HT-29 (cell line): ENCODE data around the gene KRT36. TPM values are rescaled to one million over a fixed set of nuclear protein-coding genes. Genes with fewer than 3 reads are reported as not detected.

Experiments
- DNase-seq: peaks from one replicate; pipeline ENCODE4 v3.0.0-alpha.2; 2015; ENCODE audit warnings: low spot score
- total RNA-seq: library from RNA; depleted of rRNA; stranded (reverse); fragments of >200 nt; shearing (Covaris generic); gene quantifications from 2 replicates; pipeline ENCODE4 v1.2.3, GENCODE V29; 2014

The KRT36 gene
- total RNA-seq, 1 experiment from 2014 or later: not detected

DNA sequence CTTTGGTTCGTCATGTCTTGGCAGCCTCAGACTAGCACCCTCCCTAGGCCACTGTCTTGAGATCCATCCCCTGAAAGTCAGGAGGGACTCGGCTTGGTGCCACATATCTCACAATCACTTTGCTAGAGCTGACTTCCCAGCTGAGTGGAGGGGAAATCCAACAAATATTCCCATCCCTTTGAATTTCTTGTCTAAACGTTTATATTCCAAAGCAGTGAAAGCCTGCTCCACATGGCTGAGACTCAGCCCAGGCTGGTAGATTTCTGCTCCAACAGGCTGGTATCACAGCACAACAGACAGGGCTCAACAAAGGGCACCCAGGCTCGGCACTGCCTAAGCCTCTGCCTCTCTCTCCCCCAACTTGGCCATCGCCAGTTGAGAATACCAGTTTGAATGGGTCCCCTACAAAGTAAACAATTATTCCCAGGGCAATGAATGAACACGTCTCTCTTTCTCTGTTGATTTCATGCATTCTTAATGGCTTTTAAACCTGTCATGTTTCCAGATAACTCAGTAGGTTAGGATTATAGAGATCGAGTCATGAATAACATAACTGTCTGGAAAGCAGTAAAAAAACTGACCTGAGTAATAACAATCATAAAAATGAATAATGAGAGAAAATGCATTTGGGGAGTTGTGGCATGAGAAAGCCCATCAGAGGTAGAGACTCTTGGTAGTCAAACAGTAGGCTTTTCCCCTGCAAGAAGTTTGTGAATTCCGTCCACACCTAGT lies 14.7 kb upstream of the KRT36 start:
- no peak for DNase-seq

DNA sequence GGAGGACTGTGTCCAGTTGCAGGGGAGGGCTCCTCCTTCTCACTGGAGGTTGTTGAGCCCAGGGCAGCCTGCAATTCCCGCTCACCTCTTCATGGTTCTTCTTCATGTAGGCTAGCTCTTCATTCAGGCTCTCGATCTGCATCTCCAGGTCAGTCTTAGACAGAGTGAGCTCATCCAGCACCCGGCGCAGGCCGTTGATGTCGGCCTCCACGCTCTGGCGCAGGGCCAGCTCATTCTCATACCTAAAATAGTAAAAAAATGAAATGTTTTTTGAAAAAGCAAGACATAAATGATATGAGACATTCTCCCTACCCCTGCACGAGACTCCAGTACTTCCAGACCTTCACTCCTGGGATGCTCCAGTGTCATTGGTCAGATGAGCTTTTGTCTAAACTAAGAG lies 13.5 kb upstream of the KRT36 start:
- DNase-seq: no peak

DNA sequence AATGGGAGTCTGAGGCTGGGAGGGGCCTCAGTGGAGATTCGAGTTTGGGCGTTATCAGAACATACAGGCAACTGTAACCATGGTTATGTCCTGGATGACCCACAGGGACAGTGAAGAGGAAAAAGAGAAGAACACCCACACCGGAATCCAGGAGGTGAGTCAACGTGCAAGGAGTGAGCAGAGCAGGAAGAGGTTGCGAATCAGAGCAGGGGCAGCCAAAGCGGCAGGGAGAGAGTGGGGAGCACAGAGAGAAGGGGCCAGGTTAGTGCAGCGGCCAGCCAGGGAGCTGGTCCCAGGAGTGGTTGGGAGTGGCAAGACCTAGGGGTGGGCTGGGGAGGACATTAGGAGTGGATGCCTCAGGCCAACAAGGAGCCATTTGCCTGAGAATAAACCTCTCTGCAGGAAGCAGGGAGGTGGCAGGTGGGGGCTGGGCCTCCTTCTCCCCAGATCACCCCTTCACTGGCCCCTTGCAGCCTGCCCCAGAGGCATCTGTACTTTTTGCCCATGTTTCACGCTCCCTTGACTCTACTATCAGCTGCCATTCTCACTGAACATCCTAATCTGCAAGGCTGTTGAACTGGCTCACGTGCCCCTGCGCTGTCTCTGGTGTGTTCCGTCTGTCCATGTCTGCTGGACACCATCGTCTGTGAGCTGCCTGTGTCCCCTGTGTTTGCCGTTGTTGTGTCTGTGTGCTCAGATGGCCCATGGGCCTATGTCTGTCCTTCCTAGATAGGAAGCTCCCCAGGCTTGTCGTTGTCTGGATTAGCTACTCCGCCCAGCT lies 10.6 kb upstream of the KRT36 start:
- DNase-seq: peak; percentile 60

DNA sequence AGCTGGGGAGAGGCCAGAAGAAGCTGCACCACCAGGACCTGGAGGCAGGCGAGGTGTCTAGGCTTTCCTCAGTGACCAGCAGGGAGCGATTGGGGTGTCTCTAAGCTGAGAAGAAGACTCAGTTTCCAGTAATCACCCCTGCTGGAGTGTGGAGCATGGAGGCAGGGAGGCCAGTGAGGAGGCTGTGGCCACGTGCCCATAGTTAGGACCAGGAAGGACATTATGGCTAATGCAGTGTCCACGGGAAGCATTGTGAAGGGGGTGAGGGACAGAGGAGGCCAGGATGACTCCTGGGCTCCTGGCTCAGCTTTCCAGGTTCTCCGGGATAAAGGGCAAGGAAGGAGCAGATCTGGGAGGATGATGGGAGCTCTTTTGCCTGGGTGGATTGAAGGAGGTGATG lies 10.0 kb upstream of the KRT36 start:
- no peak for DNase-seq

DNA sequence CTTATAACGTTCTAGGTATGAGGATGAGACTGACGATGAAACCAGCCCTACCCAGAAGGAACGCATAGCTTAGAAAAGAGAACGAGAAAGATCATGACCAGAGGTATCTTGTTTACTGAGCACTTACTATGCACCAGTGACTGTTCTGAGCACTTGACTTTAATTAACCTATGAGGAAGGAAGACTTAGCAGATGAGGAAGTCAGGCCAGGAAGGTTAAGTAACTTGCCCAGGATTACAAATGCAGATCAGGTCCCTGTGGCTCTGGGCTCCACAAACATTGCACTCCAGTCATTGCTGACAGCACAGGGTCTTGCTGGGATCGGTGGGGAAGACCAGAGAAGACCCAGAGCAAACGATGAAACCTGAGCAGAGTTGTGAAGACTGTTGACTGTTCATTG lies 8.6 kb upstream of the KRT36 start:
- DNase-seq: no peak

DNA sequence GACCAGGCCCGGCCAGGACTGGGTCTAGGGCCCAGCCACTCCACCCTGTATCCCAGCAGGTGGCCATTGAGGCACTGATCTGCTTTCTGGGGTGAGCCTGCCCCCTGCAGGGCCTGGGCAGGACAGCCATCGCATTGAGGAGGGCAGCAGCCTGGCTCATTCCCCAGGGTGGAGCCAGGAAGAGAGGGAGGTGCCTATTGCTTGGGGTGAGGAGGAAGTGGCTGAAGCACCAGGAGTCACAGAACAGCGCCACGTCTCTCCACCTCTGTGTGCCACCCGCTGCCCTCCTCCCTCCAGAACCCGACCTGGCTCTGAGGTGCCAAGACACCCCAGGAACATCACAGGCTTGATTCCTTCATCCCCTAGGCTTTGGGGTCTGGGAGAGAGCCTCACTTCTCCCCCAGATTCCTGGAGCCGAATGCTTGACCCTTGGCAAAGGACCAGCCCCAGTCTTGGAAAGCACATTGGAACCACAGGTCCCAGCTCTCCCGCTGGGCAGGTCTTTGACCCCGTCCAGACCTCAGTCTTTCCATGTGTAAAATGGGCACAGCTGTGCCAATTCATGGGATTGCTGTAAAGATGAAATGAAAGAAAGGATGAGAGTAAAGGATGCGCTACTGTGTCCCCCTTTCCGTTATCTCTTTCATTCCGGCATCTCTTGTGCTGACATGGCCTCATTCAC lies 7.2 kb upstream of the KRT36 start:
- DNase-seq: peak; percentile 90

DNA sequence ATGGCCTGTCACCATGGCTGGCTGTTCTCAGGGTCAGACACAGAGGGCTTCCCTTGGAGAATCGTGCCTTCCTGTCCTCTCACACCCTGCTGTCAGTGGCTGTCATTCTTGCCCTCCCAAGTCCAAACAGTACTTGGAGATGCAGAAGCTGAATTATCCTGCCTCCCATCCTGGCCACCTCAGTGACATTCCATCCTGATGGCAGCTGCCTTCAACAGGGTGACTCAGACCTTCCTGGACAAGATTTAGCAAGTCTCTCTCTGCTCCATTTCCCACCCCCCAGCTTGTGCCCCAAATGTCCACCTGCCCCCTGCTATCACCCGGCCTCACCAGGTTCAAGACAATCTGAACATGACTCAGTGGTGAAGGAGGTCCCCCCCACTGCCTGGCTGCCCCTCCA lies 4.8 kb upstream of the KRT36 start:
- DNase-seq: no peak

DNA sequence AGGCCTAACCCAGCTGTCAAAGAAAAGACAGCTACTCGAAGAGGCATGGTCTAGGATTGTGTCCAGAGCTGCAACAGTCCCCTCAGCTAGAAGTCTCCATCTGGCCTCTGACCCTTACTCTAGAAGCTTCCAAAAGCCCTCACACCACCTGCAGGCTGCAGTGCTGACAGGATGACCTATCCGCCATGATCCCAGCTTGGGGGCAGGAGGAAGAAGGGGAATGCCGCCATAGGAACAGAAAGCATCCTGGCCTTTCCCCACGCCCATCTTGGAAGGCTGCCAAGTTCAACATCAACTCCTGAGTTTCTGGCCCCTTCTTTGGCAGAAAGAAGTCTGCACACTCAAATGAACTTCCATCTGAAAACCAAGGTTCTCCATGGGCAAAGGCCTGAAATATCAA lies 3.1 kb upstream of the KRT36 start:
- DNase-seq: peak; percentile 54

DNA sequence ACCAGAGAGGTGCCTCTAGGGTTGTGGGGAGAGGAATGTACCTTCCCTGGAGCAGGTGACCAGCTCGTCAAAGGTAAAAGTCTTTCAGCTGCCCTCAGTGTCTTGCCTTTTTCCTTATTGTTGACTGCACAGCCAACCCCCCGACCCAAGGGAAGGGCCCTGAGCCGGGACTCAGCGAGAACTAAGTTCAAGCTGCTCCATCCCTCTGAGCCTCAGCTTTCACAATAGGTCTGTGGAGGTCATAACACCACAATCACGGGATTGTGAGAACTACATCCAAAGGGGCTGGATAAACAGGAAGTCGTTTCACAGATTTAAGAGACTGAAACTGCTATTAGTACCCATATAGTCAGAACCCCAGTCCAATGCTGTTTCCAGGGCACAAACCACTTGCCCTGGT lies 2.6 kb upstream of the KRT36 start:
- no peak for DNase-seq

DNA sequence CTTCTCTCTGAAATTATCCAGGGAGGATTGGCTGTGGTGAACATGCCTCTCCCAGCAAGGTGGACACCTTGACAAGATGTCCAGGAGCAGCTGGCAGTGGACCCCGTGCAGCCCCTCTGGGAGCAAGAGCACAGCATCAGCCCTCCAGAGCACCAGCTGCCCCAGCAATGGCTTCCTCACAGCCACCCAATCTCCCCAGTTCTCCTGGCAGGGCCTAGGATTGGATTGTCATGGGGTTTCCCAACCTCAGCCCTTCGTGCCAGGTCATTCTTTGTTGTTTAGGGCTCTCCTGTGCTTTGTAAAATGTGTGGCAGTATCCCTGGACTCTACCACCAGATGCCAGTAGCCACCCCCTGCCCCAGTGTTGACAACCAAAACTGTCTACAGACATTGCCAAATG lies 1.8 kb upstream of the KRT36 start:
- DNase-seq: no peak

DNA sequence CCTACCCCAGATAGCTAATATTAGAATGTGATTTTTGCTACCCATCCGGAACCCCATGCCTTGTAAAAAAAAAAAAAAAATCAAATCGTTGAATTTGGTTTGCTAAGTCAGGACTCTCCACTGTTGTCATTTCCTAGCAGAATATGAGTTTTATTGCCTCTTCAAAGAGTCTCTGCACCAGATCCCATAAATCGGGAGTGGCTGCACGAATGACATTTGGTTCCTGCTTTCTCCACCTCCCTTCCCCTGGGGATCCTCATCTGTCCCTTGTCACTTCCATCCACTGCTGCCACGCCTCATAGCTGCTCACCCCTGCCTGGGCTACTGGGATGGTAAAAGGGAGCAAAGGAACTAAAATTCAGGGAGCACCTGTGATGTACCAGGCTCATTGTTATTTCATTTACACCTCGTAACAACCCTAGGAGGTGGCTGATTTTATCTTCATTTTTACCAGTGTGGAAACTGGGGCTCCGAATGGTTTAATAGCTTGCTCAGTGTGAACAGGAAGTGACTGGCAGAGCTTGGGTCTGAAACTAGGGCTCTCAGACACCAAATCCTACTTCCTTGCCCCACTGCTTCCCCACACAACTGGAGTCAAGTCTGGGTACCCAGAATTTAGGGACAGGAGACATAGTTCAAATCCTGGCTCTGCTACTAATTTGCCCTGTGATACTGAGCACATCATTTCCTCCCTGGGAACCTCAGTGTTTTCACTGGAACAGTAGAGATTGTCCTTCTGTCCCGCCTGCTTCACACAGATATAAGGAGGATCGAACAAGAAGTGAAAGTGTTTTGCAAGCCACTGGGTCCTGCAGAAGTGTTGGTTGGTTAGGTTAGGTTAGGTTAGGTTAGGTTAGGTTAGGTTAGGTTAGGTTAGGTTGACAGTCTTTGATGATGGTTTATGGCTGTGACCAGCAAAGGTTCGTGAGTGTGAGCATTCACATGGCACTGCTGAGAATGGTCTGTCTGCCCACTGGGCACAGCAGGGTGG lies 585 bp upstream of the KRT36 start:
- DNase-seq: no peak

DNA sequence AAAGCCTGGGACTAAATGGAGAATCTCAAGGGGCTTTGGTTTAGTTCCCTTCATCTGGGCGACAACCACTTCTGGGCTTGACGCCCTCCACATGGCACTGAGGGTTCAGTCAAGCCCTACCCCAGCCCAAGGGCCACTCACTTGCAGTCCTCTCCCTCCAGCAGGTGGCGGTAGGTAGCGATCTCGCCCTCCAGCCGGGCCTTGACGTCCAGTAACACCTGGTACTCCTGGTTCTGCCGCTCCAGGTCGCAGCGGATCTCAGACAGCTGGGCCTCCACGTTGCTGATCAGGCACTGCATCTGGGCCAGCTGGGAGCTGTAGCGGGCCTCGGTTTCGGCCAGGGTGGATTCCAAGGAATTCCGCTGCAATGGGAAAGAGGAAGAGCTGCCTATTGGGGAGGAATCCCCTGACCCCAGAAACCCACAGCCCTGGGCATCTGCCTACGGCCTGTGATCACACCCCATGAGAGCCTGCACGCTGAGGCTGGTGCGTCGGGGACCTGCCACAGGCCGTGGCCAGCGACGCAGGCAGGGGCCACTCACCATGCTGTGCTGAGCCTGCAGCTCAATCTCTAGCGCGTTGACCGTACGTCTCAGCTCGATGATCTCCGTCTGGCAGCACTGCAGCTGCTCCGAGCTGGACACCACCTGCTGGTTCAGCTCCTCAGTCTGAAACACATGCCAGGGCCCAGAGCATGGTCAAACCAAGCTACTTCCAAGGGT lies 2.7 kb downstream of the KRT36 start:
- DNase-seq: peak; percentile 44

DNA sequence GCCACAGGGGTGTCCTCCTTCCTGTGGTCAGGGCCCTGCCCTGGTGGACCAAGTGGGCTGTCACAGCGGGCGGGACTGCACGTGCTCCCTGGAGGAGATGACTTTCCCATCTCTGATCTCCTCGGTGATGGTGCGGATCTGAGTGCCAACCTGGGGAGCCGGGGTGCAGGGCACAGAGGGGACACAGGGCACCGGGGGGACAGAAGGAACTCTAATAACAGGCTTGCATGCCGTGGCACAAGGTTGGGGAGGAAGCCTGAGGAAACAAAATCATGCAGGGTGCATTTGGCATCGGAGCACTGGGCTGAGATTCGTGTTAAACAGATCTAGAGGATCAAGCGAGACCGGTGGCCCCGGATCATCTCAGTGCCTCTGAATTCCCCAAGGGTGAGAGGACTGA lies 3.4 kb downstream of the KRT36 start:
- no peak for DNase-seq

DNA sequence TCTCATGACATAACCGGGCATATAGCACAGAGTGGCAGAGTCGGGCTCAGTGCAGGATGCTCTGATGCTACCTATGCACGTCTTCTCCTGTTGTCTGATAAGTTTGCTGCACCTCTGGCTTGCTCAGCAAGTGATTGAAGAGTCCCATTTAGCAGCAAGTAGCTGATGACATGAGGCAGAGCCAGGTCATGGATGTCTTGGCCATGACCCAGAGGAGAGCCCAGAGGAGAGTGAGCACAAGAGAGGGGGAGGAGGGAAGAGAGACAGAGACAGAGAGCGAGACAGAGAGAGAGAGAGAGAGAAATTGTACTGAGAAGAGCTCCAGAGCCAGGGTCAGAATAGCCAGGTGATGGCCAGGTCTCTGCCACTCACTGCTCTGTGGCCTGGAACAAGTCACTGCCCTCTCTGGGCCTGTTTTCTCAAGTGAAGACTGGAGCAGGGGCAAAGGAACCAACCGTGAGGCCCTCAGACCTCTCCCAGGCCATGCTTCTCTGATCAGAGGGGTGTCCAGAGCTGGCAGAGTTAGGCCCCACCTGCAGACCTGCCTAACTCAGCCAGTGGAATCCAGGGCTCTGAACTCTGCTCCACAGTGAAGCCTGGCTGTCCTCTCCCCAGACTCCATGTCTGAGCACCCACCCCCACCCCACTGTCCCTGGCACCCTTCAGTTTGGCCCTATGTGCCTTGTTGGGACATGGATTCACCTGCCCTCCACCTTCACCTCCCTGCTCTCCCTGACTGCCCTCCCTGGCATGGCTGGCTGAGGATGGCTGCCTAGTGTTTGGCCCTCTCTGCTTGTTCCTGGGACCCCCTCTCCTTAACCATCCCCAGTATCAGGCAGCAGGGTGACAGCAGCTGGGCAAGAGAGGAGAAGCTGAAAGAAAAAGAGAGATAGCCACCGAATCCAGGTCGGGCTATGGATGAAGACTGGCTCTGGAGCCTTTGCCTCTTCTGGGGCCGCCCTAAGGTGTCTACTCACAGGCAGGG lies 4.5 kb downstream of the KRT36 start:
- no peak for DNase-seq

DNA sequence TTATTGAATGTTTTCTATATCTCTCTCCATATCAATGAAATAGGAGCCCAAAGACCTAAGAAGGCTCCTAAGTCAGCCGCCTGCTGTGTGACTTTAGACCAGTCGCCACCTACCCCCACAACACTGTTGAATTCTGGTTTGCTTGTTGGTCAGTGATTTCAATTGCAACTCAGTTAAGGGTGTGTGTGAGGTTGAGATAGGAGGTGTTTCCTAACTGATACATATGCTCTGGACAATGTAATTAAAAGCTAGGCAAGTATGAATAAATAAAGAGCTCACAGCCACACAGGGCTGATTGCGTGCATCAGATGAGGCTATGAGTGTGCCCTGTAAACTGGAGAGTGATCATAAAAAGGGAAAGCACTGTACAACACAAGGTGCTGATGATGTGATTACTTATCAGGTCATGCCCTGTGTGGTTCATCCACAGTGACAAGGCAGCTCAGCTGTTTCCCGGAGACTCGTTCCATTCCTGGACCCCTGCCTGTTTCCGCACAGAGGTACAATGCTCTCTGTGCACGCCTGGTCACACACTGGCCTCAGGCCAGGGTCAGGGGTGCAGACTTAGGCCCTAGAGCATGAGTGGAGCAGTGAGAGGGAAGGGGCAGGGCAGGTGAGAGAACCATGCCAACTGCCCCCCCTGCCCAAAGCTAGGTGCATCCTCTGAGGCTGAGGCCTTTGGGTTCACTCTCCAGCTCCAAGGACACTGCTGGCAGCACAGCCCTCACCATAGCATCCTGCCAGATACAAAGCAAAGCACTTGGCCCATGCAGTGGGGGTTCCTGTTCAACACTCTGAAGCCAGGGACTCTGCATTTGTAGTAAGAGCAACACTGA lies 5.5 kb downstream of the KRT36 start:
- no peak for DNase-seq

DNA sequence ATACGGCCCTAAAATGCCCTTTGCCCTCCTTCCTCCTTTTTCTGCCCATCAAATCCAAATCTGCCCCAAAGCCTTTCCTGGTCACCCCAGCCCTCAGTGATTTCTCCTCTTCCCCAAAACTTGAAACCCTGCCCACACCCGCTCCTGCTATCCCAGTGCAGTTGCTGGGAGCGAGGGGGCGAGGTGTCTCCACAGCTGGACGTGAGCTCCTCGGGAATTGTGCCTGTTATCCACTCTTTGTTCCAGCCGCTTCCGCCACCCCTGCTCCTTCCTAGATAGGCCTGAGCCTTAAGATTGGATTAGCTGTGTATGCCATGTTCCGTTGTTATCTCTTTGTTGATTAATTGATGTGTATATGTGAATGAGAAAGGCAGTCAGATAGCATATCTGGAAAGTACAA lies 6.2 kb downstream of the KRT36 start:
- no peak for DNase-seq

DNA sequence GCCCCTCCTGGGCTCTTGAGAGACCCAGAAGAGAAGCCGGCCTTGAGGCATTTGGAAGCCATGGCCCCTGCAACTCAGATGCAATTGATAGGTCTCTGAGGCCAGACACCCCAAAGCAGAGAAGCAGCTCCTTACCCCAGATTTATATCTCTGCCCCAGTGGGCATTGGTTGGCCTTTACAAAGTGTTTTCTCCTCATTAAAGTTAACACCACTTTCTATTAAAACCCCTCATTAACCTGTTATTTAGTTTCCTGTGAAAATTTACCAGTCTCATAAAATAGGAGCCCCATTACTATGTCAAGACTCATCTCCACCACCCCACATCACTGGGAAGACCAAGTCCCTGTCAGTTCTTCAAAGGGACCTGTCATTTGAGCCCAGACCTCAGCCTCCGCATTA lies 8.7 kb downstream of the KRT36 start, which contains the start of gene KRT35:
Gene KRT35, minus strand, starts transcription at position 116 of the 400 bp plus-strand sequence. Its CDS starts 54 bp downstream, at position 62.
- no peak for DNase-seq

DNA sequence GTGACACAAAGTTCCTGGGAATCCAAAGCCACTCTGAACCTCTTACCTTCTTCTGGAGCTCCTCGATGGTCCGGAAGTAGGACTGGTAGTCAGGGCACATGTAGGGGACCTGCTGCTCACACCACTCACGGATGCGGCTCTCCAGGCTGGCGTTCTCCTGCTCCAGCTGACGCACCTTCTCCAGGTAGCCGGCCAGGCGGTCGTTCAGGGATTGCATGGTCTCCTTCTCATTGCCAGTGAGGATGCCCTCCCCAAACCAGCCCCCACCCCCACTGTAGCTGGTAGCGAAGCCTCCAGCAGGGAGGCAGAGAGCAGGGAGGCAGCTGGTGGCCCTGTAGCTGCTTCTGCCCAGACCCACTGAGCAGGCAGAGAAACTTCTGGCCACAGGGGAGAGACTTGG lies 9.1 kb downstream of the KRT36 start:
- no peak for DNase-seq
